HG02642 (cell line): Measurements from ENCODE around the gene GPR84.
"Not testable (repeated sequence)": the region's sequence is repeated elsewhere in the genome, so short reads cannot be mapped to it uniquely, and the experiment has no call there.

Experiments used
- ATAC-seq: cut with Tn5 transposase; IDR thresholded peaks from one replicate; pipeline ENCODE4 v1.9.1; 2021; ENCODE audit warnings: mild to moderate bottlenecking; ENCODE audit not compliant: unreplicated experiment, poor library complexity

GPR84 gene

DNA sequence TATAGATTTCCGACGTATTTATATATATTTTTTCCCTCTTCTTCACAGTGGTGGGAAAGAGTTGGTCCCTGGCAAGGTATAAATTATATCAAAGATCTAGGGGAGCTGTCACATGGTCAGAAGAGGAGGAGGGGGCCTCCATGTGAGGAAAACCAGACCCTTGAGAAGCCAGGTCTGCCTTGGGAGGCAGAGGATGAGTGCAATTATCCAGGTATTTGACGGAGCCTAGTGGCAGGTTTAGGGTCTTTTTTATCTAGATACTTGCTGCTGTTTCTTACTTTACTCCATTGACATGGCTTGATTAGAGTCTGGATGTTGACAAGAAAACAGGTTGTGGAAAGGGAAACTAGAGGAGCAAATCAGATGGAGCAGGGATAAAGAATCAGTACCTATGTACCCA, 33.8 kb downstream of the GPR84 start:
- no peak for ATAC-seq

DNA sequence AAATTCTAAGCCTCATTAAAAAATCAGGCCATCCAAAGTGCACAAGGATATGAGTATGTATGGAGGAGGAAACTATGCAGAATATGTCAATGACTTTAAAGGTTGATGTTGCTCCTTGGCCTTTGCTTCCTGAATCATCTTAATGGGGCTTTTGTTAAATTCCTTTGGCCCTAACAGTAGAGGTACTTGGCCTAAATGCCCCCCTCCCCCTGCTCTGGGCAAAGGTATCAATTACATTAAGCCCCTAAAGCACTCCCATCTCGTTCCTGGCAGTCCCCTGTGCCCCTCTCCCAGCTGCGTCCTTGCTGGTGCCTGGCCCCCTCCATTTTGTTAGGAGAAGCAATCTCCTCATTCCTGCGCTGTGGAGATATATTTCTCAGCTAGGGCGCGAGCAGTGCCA, 34.5 kb downstream of the GPR84 start:
- no peak for ATAC-seq

DNA sequence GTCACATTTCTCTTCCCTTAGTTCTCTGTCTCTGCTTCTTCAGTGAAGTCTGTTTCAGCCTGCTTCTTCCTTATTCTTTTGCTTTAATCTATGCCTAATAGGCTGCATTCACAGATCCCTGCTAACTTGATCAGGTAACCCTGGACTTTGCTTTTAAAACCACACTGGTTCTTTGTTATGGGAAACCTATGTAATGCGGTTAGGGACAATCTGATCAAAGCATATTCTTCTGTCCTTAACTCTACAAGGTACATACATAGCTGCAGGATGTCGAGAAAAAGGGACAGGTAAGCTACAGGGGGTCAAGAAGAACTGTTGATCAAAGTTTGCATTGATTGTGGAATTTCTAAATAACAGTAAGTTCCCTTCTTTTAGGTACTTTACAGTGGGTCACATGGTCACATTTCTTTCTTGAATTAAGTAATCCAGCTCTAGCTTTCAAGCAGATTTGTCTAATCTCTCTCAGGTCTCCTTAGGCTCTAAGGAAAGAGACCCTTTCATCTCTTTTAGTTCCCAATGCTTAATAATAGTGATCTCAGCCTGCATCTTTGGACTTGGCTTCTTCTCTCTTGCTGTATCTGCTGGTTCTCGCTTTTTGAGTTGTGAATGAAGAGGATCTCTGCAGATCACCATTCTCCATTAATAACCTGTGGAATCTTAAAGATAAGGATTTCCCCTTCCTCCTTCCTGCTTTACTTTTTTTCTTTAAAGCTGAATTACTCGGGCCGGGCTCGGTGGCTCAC, 35.5 kb downstream of the GPR84 start:
- ATAC-seq: no peak

DNA sequence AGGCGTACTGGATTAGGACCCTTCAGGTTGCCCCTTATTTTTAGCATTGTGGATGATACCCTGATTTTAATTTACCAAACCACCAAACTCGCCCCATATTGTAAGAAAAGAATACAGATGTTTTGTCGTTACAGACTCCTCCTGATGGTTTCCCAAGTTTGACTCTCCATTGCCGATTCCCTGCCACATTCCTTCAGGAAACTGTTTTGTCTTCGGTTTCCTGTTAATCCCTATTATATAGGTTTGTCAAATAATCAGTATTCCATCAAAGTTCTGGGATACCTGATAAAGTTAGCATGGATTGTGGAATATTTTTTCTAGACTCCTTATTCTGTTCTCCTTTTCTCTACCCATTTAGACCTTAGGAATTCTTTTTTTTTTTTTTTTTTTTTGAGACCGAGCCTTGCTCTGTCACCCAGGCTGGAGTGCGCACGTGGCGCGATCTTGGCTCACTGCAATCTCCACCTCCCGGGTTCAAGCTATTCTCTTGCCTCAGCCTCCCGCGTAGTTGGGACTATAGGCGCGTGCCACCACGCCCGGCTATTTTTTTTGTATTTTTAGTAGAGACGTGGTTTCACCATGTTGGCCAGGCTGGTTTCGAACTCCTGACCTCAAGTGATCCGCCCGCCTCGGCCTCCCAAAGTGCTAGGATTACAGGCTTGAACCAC, 38.7 kb downstream of the GPR84 start:
- ATAC-seq: not testable (repeated sequence)

DNA sequence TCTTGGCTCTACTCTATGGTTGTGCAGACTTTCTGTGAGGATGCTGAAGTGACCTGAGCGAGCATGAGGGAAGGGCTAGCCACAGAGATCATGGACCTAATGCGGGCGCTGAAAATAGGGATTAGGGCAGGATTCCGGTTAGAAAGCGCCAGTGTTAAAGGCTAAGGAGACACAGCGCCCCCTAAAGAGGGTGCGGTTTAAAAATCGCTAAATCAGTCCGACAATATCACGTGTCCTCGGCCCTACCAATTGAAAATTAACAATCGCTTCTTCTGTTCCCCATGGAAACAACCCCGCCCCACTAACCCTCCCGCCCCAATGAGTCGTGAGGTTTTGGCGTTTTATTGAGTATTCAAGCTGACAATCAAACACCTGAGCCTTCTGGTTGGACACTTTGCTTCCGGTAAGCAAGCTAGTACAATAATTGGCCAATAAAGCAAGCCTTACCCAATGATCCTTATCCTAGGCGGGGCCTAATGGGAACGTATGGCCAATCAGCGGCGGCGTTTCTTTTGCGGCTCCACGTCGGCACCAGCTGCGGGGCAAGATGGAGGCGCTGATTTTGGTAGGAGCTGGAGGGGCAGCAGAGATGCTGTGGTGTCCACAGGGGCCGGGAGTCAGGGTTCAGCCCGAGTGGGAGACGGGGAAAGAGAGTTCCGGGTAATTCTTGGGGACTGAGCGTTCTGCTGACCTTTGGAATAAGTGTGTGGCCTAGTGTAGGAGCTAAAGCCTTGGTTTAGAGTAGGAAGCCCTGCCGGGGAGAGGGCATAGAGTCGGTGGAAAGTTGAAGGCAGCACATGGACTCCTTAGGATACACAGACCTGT, 39.5 kb downstream of the GPR84 start, which contains the start of gene COPZ1:
COPZ1 (plus strand) TSS at position 515 of the 825 bp plus-strand sequence; CDS start at position 548, 33 bp downstream.
- ATAC-seq: peak; percentile 99

DNA sequence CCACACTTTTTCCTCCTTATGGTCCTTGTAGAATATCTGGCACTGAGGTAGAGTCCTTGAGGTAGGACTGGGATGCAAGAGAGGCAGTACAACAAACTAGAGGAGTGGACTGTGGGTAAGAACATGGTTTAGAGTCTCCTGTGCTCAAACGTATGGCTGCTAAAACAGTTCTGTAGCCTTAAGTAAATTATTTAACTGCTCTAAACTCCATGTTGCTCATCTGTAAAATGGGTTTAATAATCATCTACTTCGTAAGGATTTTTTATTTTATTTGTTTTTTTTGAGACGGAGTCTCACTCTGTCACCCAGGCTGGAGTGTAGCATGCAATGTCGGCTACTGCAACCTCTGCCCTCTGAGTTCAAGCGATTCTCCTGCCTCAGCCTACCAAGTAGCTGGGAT, 42.9 kb downstream of the GPR84 start:
- ATAC-seq: no peak
